K562 (cell line): Measurements from ENCODE around the gene EIF5. TPM values are rescaled to one million over a fixed set of nuclear protein-coding genes. Genes with fewer than 3 reads are reported as not detected.
A peak's percentile ranks its signal among the peaks of the same experiment; 100 is the strongest.

Source experiments
- ATAC-seq: fragments of 200-7000 bp; cut with Tn5 transposase; 3 replicates; pipeline ENCODE4 v1.9.1; 2020; ENCODE audit warnings: moderate library complexity
- BruUV-seq: library from RNA; stranded (reverse); fragments of 400-500 nt; replicated peaks from 2 replicates; lab custom pipeline; 2021; lab: Mats Ljungman, UMichigan
- CTCF ChIA-PET: fragments of 300-600 bp; formaldehyde crosslinking; extraction: SDS; loops from one replicate; lab custom pipeline; 2021; ENCODE audit warnings: low intra/inter-chr PET ratio; lab: Yijun Ruan, JAX
- POLR2A ChIA-PET: fragments of 300-600, 350-650 bp; sonication (Branson Sonifier 250); formaldehyde crosslinking; extraction: SDS; loops from one replicate; lab custom pipeline; 2021; ENCODE audit warnings: antibody characterized with exemption, inconsistent platforms; lab: Yijun Ruan, JAX
- DNase-seq, 4 experiments: peaks; one replicate each; pipeline versions ENCODE4 v3.0.0 to v3.0.0-alpha.2; 2011 to 2018; ENCODE audit warnings: low spot score in 3 of 4, mixed read lengths in 3 of 4; ENCODE audit errors: extremely low read depth in 1 of 4
- FAIRE-seq: peaks from 2 replicates; lab custom pipeline; 2011; peaks lifted over from hg19 to GRCh38; lab: Jason Lieb, UNC
- H2AFZ ChIP-seq: 2 replicates; pipeline ENCODE4 v1.6.0; 2011; ENCODE audit warnings: low read depth, low read length, control low read depth, inconsistent platforms
- H3K27ac ChIP-seq: fragments of 200-600 bp; 3 replicates; pipeline ENCODE4 v1.8.0; 2011; ENCODE audit warnings: low read depth, mild to moderate bottlenecking, control low read depth, inconsistent platforms, low read length, moderate library complexity, mixed read lengths; ENCODE audit errors: extremely low read depth
- H3K27me3 ChIP-seq, 2 experiments: fragments of 300-600 bp in 1 of 2; 2 replicates in 1 of 2; 3 replicates in 1 of 2; pipeline versions ENCODE4 v1.6.0 to v1.8.0; 2011; ENCODE audit warnings: inconsistent platforms in 2 of 2, low read length in 2 of 2, mild to moderate bottlenecking in 1 of 2, mixed read lengths in 1 of 2, moderate library complexity in 1 of 2; ENCODE audit not compliant: control insufficient read depth in 2 of 2, insufficient read depth in 2 of 2
- H3K36me3 ChIP-seq: fragments of 300-600 bp; 3 replicates; pipeline ENCODE4 v1.8.0; 2011; ENCODE audit warnings: mild to moderate bottlenecking, low read length, inconsistent platforms; ENCODE audit not compliant: control insufficient read depth, insufficient read depth
- H3K4me1 ChIP-seq, 2 experiments: fragments of 200-600 bp in 1 of 2; replicated peaks in 1 of 2; 2 replicates in 1 of 2; 3 replicates in 1 of 2; pipeline versions ENCODE4 v1.5.1 to v1.8.0; 2011; ENCODE audit warnings: inconsistent platforms in 2 of 2, low read length in 2 of 2, mild to moderate bottlenecking in 1 of 2, mixed read lengths in 1 of 2, moderate library complexity in 1 of 2; ENCODE audit not compliant: control insufficient read depth in 2 of 2, insufficient read depth in 2 of 2
- H3K4me2 ChIP-seq: 2 replicates; pipeline ENCODE4 v1.6.1; 2011; ENCODE audit warnings: low read length, control low read depth, inconsistent platforms, mixed read lengths; ENCODE audit not compliant: insufficient read depth
- H3K4me3 ChIP-seq: fragments of 200-600 bp; sonication (generic), shearing (Covaris generic); 2 replicates; pipeline ENCODE4 v1.5.1; 2016; ENCODE audit warnings: control low read depth, inconsistent platforms
- H3K79me2 ChIP-seq: fragments of 200-600 bp; 3 replicates; pipeline ENCODE4 v1.8.0; 2011; ENCODE audit warnings: low read length, inconsistent platforms; ENCODE audit not compliant: control insufficient read depth, insufficient read depth
- H3K9ac ChIP-seq, 2 experiments: 2 replicates each; pipeline versions ENCODE4 v1.6.0 to v1.6.1; 2011; ENCODE audit warnings: low read depth in 2 of 2, low read length in 2 of 2, control low read depth in 1 of 2, inconsistent platforms in 1 of 2, mild to moderate bottlenecking in 1 of 2, mixed read lengths in 1 of 2; ENCODE audit not compliant: insufficient read depth in 1 of 2
- H3K9me1 ChIP-seq: one replicate; pipeline ENCODE4 v1.6.0; 2011; ENCODE audit warnings: inconsistent platforms, mild to moderate bottlenecking, low read length, moderate library complexity; ENCODE audit not compliant: control insufficient read depth, insufficient read depth
- H3K9me3 ChIP-seq: replicated peaks from 2 replicates; pipeline ENCODE4 v1.5.1; 2011; ENCODE audit warnings: low read depth, low read length, inconsistent platforms; ENCODE audit not compliant: control insufficient read depth, insufficient read depth
- H4K20me1 ChIP-seq: replicated peaks from 2 replicates; pipeline ENCODE4 v1.6.1; 2011; ENCODE audit warnings: low read length, inconsistent platforms, mixed read lengths; ENCODE audit not compliant: control insufficient read depth, insufficient read depth
- E2F8 ChIP-seq: fragments of 450-650 bp; IDR thresholded peaks from 2 replicates; pipeline ENCODE4 v1.7.1; 2018; ENCODE audit warnings: mild to moderate bottlenecking, low read depth; ENCODE audit not compliant: partially characterized antibody
- ESRRB ChIP-seq: fragments of 250-450 bp; sonication (Bioruptor Pico); IDR thresholded peaks from 2 replicates; pipeline ENCODE4 v1.5.0; 2020; ENCODE audit warnings: mild to moderate bottlenecking, moderate library complexity, borderline replicate concordance
- MLLT1 ChIP-seq, 2 experiments: fragments of 450-650 bp; IDR thresholded peaks; 2 replicates each; pipeline ENCODE4 v1.6.1; 2016
- POLR2G ChIP-seq: fragments of 200-400 bp; formaldehyde crosslinking; IDR thresholded peaks from 2 replicates; pipeline ENCODE4 v1.6.1; 2017; ENCODE audit warnings: low read depth, mild to moderate bottlenecking, antibody characterized with exemption, low read length, moderate library complexity
- TGIF2 ChIP-seq: sonication (generic); formaldehyde crosslinking; IDR thresholded peaks from 2 replicates; pipeline ENCODE4 v1.8.1; 2022; ENCODE audit warnings: mild to moderate bottlenecking, missing genetic modification reagents, moderate library complexity
- THAP7 ChIP-seq: fragments of 250-450 bp; sonication (Bioruptor Pico); IDR thresholded peaks from 2 replicates; pipeline ENCODE4 v1.5.0; 2021
- ZBED1 ChIP-seq: IDR thresholded peaks from 2 replicates; pipeline ENCODE4 v1.6.1; 2014
- ZNF277 ChIP-seq: fragments of 250-450 bp; sonication (Bioruptor Pico); IDR thresholded peaks from 2 replicates; pipeline ENCODE4 v1.8.0; 2022; ENCODE audit warnings: inconsistent platforms, mild to moderate bottlenecking, moderate library complexity, borderline replicate concordance
- ZNF584 ChIP-seq: fragments of 200-800 bp; sonication (Bioruptor generic); IDR thresholded peaks from 2 replicates; pipeline ENCODE4 v1.6.1; 2016; ENCODE audit warnings: low read depth, mild to moderate bottlenecking, missing genetic modification characterization, missing compliant biosample characterization
- ZNF668 ChIP-seq: fragments of 250-450 bp; sonication (Bioruptor Pico); IDR thresholded peaks from 2 replicates; pipeline ENCODE4 v1.8.0; 2022; ENCODE audit warnings: mild to moderate bottlenecking, inconsistent platforms
- ZNF695 ChIP-seq: fragments of 450-650 bp; formaldehyde crosslinking; IDR thresholded peaks from 2 replicates; pipeline ENCODE4 v1.4.0; 2020; ENCODE audit warnings: mild to moderate bottlenecking, moderate library complexity
- WGBS: fragments of 100-300 bp; shearing (Covaris generic); methylation state at CpG from one replicate; pipeline ENCODE4 v1.1.6; 2016; ENCODE audit warnings: low coverage, mixed read lengths; ENCODE audit not compliant: insufficient coverage; ENCODE audit errors: missing lambda C conversion rate; 5-methylcytosine and 5-hydroxymethylcytosine counted together
- in situ Hi-C: fragments of 300-500 bp; cut with MboI; formaldehyde crosslinking; loops from 4 replicates; pipeline ENCODE4 v1.15.0; 2018; ENCODE audit warnings: inconsistent platforms, mixed read lengths
- intact Hi-C: fragments of 100-400 bp; cut with micrococcal nuclease; formaldehyde crosslinking; loops from 2 replicates; pipeline ENCODE4 v1.14.2; 2022
- polyA plus RNA-seq, 8 experiments: library from polyadenylated mRNA; depleted of rRNA in 4 of 8; stranded (reverse) in 5 of 8; unstranded in 3 of 8; fragments of >200 nt; fragmentation: Nextera tagmentation in 2 of 8; fragmentation: Illumina TruSeq in 1 of 8; extraction: Ambion mirVana in 2 of 8; extraction: Trizol in 1 of 8; gene quantifications; 2 replicates each; pipeline versions ENCODE4 v1.2.1 to v1.2.3, GENCODE V29; 2011 to 2014; ENCODE audit warnings: inconsistent platforms in 1 of 8, missing spikeins in 1 of 8
- total RNA-seq, 7 experiments: library from RNA; depleted of rRNA in 6 of 7; stranded (reverse); fragments of >200 nt in 6 of 7; fragmentation: Illumina TruSeq in 2 of 7; extraction: Trizol in 2 of 7; gene quantifications; 2 replicates each; pipeline versions ENCODE4 v1.2.1 to v1.2.3, GENCODE V29; 2011 to 2021; ENCODE audit warnings: low replicate concordance in 1 of 7

EIF5 gene
- total and polyA plus RNA-seq, 9 of the 15 experiments (the other 6 are each of a cell fraction or from before 2014, with no cell fraction given) = 92.7 to 442 (median 190) TPM

- H3K79me2 ChIP-seq = no peaks in the 10 kb centered on the region
- intact Hi-C loops = no loop called here
- in situ Hi-C loops = no loop called here
- ATAC-seq (0 out of 3 replicates have a peak, but pooled peaks have one; percentile 21), DNase-seq (peak in 2 of 4 experiments; percentile 26 to 42), FAIRE-seq (peak; percentile 73)
- no TSS peak for BruUV-seq
- WGBS = 20% methylated on average over 4 of the region's 7 CpGs
- ChIA-PET POLR2A (interaction anchor here (0.5 to 8.2 kb wide), 3 partner anchors 10 to 19 kb away, joined by 3 to 98 read pairs (median 3); partner anchors contain the start of gene EIF5), CTCF (interaction anchor here (0.6 kb wide), 1 partner anchor 32 kb away, joined by 4 read pairs; the partner anchor contains the start of gene MARK3)
- no peak for TF ChIP-seq ZNF584 (CRISPR knock-in tag)
- TF ChIP-seq ZBED1 = no peak
- no peak for TF ChIP-seq ZNF277
- no peak for TF ChIP-seq E2F8
- no peak for TF ChIP-seq ZNF695 (CRISPR knock-in tag)
- TF ChIP-seq ZNF668 (CRISPR knock-in tag) = no peak
- no peak for TF ChIP-seq ESRRB (CRISPR knock-in tag)
- TF ChIP-seq MLLT1 (IDR thresholded peaks at IDR 0.05) = no peak
- TF ChIP-seq POLR2G = no peak
- no peak for TF ChIP-seq THAP7 (CRISPR knock-in tag)
- no peak for TF ChIP-seq TGIF2 (CRISPR knock-in tag)
- no peak overlapping the region for H3K27ac ChIP-seq
- H3K4me1 ChIP-seq = peaks cover 0 to 20% of the 10 kb centered on the region in 2 experiments; a peak in 3 of 5 replicates
- H3K27me3 ChIP-seq = no peaks in the 10 kb centered on the region
- H3K9me1 ChIP-seq = no peaks in the 10 kb centered on the region
- no peak overlapping the region for H3K4me2 ChIP-seq
- no peak overlapping the region for H3K9ac ChIP-seq
- no peaks in the 10 kb centered on the region for H3K36me3 ChIP-seq
- H4K20me1 ChIP-seq = no peaks in the 10 kb centered on the region
- no peak overlapping the region for H2AFZ ChIP-seq
- H3K9me3 ChIP-seq = no peaks in the 10 kb centered on the region
- H3K4me3 ChIP-seq = no peak overlapping the region
Measured at GRCh38 chr14:103353362-103353761, 19.3 kb downstream of the EIF5 start.
